NCI-H460 (cell line): ENCODE measurements around the gene STKLD1. TPM values are rescaled to one million over a fixed set of nuclear protein-coding genes. Genes with fewer than 3 reads are reported as not detected.
"Not testable (repeated sequence)": the region's sequence is repeated elsewhere in the genome, so short reads cannot be mapped to it uniquely, and the experiment has no call there.

Experiments
- DNase-seq: peaks from one replicate; pipeline ENCODE4 v3.0.0-alpha.2; 2016; ENCODE audit warnings: low read depth; ENCODE audit errors: extremely low read depth
- small RNA-seq, 2 experiments: library from RNA; depleted of rRNA; stranded (forward); fragments of <200 nt; gene quantifications; one replicate each; pipeline ENCODE3, GENCODE V24; 2014
- total RNA-seq: library from RNA; depleted of rRNA; stranded (reverse); fragments of >200 nt; shearing (Covaris generic); gene quantifications from 2 replicates; pipeline ENCODE4 v1.2.3, GENCODE V29; 2014; rRNA removed

The STKLD1 gene
- total RNA-seq, 1 experiment from 2014 or later, result 0.59 TPM

DNA sequence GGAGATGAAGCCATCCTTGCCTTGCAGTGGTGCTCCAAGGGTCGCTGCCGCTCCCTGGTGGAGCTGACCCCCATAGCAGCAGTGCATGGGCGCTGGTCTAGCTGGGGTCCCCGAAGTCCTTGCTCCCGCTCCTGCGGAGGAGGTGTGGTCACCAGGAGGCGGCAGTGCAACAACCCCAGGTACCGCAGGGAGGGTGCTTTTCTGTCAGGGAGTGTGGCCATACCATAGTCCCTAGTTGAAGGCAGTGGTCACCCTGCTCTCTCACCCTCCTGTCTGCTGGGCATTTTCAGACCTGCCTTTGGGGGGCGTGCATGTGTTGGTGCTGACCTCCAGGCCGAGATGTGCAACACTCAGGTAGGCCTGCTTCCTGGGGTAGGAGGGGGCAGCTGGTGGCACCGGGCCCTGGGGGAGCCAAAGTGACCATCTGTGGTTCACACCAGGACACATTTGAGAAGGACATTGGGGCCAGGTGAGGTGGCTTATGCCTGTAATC is 57.2 kb downstream of the STKLD1 start:
- DNase-seq, result no peak

DNA sequence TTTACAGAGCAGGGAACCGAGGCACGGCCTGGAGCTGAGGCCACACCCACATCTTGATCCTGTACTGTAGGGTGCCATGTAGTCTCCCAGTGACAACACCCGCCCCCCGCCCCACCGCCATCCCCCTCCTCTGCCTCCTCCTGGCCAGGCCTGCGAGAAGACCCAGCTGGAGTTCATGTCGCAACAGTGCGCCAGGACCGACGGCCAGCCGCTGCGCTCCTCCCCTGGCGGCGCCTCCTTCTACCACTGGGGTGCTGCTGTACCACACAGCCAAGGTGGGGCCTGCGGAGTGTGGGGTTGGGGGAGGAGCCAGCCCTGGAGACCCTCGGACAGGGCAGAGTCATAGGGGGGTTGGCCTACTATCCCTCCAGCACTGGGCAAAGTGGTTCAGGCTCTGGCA is 60.5 kb downstream of the STKLD1 start:
- no peak for DNase-seq

DNA sequence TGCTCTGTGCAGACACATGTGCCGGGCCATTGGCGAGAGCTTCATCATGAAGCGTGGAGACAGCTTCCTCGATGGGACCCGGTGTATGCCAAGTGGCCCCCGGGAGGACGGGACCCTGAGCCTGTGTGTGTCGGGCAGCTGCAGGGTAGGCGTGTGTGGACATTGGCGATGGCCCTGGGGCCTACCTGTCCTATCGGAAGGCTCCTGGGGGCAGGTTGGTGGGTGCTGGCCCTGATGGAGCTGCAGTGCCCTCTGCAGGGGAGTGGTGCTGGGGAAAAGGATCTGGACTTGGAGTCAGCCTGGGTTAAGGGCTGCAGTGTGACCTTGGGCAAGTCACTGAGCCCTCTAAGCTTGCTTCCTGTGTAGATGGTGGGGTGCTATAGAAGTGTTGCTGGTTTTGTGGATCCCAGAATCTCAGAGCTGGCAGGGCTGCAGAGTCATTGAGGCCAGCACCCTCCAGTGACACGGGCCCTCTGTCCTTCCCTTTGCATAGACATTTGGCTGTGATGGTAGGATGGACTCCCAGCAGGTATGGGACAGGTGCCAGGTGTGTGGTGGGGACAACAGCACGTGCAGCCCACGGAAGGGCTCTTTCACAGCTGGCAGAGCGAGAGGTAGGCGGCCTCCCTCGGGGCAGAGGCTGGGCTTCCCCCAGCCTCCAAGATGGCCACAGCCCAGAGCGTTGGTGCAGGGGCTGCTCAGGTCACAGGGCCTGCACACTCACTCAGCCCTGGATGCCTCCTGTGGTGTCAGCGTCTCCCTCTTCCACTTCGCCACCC is 61.8 kb downstream of the STKLD1 start:
- DNase-seq, result no peak

DNA sequence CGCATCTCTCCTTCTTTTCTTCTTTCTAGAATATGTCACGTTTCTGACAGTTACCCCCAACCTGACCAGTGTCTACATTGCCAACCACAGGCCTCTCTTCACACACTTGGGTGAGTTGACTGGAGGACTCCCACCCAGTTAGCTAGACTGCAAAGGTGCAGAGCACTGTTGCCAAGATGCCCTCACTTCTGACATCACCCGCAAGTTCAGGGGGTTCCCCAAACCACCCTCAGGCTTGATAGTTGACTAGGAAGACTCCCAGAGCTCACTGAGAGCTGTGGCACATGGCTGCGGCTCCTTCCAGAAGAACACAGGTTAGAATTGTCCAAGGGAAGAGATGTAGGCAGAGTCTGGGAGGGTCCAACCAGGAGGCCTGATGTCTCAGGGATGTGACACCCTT is 63.2 kb downstream of the STKLD1 start:
- no peak for DNase-seq

DNA sequence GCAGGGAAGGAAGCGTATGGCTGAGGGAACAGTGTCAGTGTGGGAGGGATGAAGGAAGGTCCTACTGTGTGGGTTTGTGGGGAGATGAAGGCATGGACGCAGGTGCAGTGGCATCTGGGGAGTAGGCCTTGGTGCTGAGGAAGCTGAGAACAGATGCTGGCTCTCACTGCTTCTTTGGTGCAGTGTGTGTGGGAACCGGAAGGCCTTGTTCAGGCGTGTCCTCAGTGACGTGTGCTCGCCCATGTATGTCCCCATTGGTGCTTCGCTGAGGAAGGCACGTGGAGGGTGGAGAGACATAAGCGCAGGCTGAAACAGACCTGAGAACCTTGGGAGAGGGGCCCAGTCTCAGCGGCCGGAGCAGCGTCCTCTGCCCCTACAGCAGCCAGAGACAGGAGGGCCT is 64.7 kb downstream of the STKLD1 start:
- DNase-seq, result no peak

DNA sequence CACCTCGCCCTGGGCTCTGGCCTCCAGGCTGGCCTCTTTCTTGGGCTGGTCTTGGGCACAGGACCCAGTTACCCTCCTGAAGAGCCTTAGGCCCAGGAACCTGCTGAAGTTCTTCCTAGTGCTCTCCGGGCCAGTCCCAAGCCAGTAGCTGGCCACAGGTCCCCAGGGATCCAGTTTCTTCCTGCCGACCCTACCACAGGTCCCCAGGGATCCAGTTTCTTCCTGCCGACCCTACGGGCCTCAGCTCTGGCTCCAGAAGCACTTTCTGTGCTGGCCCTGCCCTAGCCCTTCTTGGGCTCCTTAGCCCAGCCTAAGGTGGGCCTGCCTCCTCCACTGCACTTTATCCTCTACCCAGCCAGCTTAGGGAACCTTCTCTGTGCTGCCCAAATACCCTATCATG is 65.4 kb downstream of the STKLD1 start:
- no peak for DNase-seq

DNA sequence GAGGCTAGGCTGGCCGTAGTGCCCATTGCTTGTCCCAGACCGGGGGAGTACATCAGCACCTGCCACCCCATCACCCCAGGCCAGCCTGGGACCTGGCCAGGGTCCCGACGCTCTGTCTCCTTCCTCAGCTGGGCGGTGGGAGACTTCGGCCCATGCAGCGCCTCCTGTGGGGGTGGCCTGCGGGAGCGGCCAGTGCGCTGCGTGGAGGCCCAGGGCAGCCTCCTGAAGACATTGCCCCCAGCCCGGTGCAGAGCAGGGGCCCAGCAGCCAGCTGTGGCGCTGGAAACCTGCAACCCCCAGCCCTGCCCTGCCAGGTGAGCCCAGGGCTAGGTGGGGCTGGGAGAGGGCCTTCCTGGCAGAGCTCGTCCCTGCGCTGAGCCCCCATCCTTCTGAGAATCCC is 67.1 kb downstream of the STKLD1 start:
- DNase-seq, result no peak

DNA sequence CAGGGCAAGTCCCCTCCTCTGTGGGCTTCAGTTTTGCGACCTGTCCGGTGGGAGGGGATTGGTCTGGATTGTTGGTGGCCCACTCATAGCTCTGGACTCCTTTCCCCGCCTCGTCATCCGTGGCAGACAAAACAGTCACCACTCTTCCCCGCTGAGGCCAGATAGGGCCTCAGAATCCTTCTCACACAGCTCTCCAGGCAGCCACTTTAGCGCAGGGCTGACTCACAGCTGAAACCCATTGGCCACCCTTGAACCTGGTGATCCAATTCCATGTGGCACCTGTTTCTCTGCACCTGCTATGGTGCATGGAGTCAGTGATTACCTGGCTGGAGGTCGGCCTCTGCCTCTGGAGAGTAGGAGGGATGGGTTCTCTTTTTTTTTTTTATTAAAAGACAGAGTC is 67.8 kb downstream of the STKLD1 start:
- DNase-seq, result no peak

DNA sequence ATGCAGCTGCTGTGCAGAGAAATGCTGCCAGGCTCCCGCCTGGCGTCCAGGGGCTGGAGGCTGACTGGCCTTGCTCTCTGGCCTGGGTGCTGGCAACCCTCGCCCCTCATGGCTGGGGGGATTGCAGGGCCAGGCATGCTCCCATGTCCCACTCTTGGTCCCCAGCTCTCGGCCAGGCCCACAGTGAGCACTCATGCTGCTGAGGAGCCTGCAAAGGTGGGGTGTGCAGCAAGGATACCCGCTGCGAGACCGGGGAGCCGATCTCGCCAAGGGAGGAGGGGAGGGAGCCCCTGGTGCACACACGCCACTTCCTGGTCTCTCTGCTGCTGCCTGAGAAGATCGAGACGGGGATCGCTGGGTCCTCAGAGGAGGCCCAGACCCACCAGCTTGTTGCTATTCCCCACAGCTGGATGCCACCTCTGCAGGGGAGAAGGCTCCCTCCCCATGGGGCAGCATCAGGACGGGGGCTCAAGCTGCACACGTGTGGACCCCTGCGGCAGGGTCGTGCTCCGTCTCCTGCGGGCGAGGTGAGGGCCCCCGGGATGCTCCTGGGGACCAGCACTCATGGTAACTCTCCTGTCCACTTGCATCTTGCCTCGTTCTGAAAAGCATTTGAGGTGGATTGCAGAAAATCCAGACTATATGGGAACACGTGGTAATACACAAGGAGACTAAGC is 69.3 kb downstream of the STKLD1 start:
- DNase-seq, result no peak

DNA sequence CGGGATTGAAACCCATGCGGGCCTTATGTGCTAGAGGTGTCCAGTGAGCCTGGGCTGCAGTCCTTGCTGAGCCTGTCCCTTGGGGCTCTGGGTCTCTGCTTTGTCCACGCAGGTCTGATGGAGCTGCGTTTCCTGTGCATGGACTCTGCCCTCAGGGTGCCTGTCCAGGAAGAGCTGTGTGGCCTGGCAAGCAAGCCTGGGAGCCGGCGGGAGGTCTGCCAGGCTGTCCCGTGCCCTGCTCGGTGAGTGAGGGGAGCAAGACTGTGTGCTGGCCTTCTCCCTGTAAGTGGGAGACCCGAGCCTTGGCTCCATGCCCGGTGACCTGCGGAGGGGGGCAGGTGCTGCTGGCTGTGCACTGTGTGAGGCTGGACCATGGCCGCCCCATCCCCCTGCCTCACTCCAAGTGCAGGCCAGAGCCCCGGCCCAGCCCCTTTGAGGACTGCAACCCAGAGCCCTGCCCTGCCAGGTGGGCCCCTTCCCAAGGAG is 72.4 kb downstream of the STKLD1 start:
- no peak for DNase-seq

DNA sequence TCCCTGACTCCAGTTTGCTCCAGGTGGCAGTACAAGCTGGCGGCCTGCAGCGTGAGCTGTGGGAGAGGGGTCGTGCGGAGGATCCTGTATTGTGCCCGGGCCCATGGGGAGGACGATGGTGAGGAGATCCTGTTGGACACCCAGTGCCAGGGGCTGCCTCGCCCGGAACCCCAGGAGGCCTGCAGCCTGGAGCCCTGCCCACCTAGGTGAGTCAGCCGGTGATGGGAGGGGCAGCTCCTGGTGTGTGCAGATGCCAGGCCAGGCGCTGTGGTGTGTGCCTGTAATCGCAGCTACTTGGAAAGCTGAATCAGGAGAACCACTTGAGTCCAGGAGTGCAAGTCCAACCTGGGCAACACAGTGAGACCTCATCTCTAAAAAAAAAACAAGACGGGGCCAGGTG is 73.6 kb downstream of the STKLD1 start:
- DNase-seq, result no peak

DNA sequence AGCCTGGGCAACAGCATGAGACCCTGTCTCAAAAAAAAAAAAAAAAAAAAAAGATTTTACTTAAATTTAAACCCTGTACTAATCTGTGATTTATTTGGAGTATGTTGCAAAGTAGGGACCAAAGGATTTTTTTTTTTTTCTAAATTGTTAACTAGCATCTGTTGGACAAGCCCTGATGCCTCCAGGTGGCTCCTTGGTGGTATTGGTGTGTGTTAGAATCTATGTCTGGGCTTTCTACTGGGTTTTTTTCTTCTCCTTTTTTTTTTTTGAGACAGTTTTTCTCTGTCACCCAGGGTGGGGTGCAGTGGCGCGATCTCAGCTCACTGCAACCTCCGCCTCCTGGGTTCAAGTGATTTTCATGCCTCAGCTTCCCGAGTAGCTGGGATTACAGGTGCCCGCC is 75.7 kb downstream of the STKLD1 start:
- DNase-seq, result not testable (repeated sequence)

DNA sequence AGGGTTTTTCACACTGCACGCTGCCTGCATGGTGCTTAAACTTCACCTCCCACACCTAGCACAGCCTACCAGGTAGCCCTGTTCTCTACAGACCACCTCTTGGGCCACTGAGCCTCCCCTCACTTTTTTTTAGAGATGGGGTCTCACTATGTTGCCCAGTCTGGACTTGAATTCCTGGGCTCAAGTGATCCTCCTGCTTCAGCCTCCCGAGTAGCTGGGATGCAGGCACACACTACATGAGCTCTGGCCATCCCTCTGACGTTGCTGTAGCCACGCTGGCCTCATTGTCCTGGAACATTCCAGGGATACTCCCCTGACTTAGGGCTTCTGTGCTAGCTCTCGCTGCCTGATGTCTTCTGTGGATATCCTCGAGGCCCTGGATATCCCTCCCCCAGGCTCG is 76.4 kb downstream of the STKLD1 start:
- DNase-seq, result no peak

DNA sequence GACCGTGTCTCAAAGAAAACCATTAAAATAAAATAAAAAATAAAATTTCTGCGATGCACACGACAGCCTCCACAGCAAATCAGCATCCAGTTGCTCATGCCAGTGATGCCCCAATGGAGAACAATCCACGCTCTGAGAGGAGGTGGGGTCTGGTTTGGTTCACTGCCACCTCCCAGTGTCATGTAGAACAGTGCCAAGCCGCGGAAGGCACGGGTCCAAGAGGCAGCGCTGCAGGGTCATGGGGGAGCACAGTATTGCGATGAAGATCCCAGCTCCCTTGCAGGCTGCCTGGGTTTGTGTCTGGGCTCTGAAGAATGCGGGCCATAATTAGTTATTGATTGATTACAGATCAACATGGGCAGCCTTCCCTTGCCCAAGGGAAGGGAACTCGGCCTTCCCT is 77.5 kb downstream of the STKLD1 start:
- no peak for DNase-seq

DNA sequence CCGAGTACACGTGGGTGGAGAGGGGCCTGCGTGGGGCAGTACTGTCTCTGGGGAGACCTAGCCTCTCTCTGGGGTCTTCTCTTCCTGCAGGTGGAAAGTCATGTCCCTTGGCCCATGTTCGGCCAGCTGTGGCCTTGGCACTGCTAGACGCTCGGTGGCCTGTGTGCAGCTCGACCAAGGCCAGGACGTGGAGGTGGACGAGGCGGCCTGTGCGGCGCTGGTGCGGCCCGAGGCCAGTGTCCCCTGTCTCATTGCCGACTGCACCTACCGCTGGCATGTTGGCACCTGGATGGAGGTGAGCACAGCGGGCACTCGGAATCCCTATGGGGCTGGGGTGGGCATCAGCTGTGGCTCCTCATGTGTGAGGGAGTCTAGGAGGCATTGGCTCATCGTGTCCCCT is 78.2 kb downstream of the STKLD1 start:
- DNase-seq, result no peak

DNA sequence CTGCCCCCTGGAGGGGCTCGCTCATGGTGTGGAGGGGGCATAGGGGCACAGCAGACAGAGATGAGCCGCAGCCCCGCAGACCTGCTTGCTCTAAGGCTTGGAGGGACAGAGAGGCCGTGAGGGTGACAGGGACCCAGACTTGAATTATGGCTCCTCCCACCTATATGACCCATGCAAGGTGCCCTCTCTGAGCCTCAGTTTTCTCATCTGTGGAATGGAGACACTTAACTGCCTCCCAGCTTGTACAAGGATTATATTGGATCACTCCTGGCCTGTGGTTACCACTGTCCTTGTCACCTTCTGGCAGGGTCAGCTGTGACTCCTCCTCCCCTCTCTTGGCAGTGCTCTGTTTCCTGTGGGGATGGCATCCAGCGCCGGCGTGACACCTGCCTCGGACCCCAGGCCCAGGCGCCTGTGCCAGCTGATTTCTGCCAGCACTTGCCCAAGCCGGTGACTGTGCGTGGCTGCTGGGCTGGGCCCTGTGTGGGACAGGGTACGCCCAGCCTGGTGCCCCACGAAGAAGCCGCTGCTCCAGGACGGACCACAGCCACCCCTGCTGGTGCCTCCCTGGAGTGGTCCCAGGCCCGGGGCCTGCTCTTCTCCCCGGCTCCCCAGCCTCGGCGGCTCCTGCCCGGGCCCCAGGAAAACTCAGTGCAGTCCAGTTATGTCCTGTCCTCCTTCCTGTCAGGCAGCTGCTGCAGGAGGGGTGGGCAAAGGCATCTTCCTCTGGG is 78.9 kb downstream of the STKLD1 start:
- no peak for DNase-seq

Small RNA genes within 50 kb of the gene (small RNA-seq; reads per million reads assigned to genes)
- gene RF00019 (0 reads per million in 2 experiments), gene SNORD24 (0 reads per million in 2 experiments), gene SNORD36A (0 reads per million in 2 experiments), gene SNORD36B (0 reads per million in 2 experiments), gene SNORD36C (0 reads per million in 2 experiments)

Other genes starting within 250 kb of the STKLD1 start
- gene GBGT1, start 212.5 kb upstream of the STKLD1 start, total RNA-seq, result 0.27 and 1.0 TPM in 2 replicates
- gene OBP2B, start 167.1 kb upstream of the STKLD1 start, total RNA-seq, result not detected in 2 replicates
- not detected in 2 replicates for gene ABO, start 101.2 kb upstream of the STKLD1 start, total RNA-seq
- gene SURF6, start 40.2 kb upstream of the STKLD1 start, total RNA-seq, result 18.3 and 20.6 TPM in 2 replicates
- gene MED22, start 28.2 kb upstream of the STKLD1 start, total RNA-seq, result 16.9 and 17.0 TPM in 2 replicates
- 2,700 and 2,738 TPM in 2 replicates for gene RPL7A, start 28.1 kb upstream of the STKLD1 start, total RNA-seq
- gene SURF1, start 19.9 kb upstream of the STKLD1 start, total RNA-seq, result 17.3 and 23.8 TPM in 2 replicates
- 51.3 and 52.6 TPM in 2 replicates for gene SURF2, start 19.8 kb upstream of the STKLD1 start, total RNA-seq
- 212 and 214 TPM in 2 replicates for gene SURF4, start 306 bp upstream of the STKLD1 start, total RNA-seq
- gene REXO4, start 41.6 kb downstream of the STKLD1 start, total RNA-seq, result 22.1 and 27.1 TPM in 2 replicates
- 0.40 and 1.1 TPM in 2 replicates for gene ADAMTS13, start 46.0 kb downstream of the STKLD1 start, total RNA-seq
- gene CACFD1, start 83.6 kb downstream of the STKLD1 start, total RNA-seq, result 2.7 and 4.1 TPM in 2 replicates
- 4.0 and 4.4 TPM in 2 replicates for gene SLC2A6, start 102.7 kb downstream of the STKLD1 start, total RNA-seq
- not detected in 2 replicates for gene MYMK, start 148.6 kb downstream of the STKLD1 start, total RNA-seq
- gene ADAMTSL2, start 158.3 kb downstream of the STKLD1 start, total RNA-seq, result not detected in 2 replicates
- gene FAM163B, start 233.0 kb downstream of the STKLD1 start, total RNA-seq, result not detected in 2 replicates